ENCODE data around the gene APBA3. TPM values are rescaled to one million over a fixed set of nuclear protein-coding genes. Genes with fewer than 3 reads are reported as not detected.
"Not testable (repeated sequence)": the region's sequence is repeated elsewhere in the genome, so short reads cannot be mapped to it uniquely, and the experiment has no call there.

APBA3 gene
- total and polyA plus RNA-seq, 12 donors = 2.6 to 43.8 (median 22.3) TPM

DNA sequence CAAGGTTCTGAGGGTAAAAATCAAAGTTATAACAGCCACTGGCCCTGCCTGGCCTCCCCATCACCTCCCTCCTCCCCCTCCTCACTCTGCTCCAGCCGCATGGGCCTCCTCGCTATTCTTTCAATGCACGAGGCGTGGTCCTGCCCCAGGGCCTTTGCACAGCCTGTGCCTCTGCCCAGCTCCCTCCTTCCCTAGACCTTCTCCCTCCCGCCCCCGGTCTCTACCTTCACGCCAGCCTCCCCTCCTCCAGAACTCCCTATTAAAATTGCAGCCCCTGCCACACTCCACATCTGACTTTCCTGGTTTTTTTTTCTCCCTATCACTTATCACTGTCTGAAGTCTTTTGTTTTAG is 7.2 kb upstream of the APBA3 start:
- peaks cover 0 to under 1% of the 10 kb centered on the region in 2 donors for H3K4me1 ChIP-seq (replicated peaks in 1 of 2)
- H3K27ac ChIP-seq = no peak overlapping the region
- TF ChIP-seq, protein P1, sequence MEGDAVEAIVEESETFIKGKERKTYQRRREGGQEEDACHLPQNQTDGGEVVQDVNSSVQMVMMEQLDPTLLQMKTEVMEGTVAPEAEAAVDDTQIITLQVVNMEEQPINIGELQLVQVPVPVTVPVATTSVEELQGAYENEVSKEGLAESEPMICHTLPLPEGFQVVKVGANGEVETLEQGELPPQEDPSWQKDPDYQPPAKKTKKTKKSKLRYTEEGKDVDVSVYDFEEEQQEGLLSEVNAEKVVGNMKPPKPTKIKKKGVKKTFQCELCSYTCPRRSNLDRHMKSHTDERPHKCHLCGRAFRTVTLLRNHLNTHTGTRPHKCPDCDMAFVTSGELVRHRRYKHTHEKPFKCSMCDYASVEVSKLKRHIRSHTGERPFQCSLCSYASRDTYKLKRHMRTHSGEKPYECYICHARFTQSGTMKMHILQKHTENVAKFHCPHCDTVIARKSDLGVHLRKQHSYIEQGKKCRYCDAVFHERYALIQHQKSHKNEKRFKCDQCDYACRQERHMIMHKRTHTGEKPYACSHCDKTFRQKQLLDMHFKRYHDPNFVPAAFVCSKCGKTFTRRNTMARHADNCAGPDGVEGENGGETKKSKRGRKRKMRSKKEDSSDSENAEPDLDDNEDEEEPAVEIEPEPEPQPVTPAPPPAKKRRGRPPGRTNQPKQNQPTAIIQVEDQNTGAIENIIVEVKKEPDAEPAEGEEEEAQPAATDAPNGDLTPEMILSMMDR (IDR thresholded peaks at IDR 0.05) = no peak
- no peak for TF ChIP-seq POLR2A (IDR thresholded peaks at IDR 0.05)
- intact Hi-C loops (cut with DNase I) = no loop called here
- WGBS, 4 donors = 89 to 95% (median 91%) methylated on average over 7 of the region's 7 CpGs
- DNase-seq = no peak
- H3K4me3 ChIP-seq = no peak overlapping the region
- peaks cover 0 to 29% of the 10 kb centered on the region in 2 donors for H3K36me3 ChIP-seq (replicated peaks in 1 of 2)
- no peaks in the 10 kb centered on the region for H3K27me3 ChIP-seq
- no peaks in the 10 kb centered on the region for H3K9me3 ChIP-seq (replicated peaks in 1 of 3)

DNA sequence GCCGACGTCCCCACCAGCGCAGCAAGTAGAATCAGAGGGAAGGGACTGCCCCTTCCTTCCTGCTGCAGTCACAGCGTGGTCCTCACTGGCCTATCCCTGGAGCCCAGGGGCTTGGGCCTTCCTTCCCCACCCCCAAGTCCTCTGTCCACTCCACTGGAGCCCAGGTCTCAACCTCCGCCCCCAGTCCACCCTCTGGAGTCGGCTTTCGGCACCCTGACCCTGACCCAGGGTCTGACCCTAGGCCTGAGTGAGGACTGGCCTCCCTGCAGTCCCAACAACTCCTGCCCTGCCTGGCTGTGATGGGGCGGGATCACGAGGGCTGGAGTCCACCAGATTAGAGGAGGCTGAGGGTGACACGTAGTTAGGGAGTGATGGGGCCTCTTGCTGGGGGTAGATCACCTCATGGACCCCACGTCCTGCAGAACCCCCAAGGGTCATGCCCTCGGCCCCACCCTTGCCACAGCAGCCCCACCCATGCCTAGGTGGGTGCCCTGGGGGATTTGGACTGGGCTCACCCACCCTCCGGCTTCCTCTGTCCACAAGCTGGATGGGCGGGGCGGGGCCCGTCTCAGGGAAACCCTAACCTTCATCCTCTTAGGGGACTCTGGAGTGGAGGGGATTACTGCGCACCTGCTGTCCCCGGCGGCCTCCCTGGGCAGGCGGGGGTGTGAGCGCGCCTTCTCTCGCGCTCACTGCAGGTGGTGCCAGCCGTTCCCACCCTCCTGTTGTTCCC is 6.7 kb upstream of the APBA3 start:
- intact Hi-C loops (cut with DNase I) = no loop called here
- no peaks in the 10 kb centered on the region for H3K27me3 ChIP-seq
- TF ChIP-seq, protein P1 (IDR thresholded peaks at IDR 0.05) = no peak
- no peak for TF ChIP-seq POLR2A (IDR thresholded peaks at IDR 0.05)
- no peak overlapping the region for H3K27ac ChIP-seq
- H3K4me3 ChIP-seq = no peak overlapping the region
- no peaks in the 10 kb centered on the region for H3K9me3 ChIP-seq (replicated peaks in 1 of 3)
- peaks cover 0 to 29% of the 10 kb centered on the region in 2 donors for H3K36me3 ChIP-seq (replicated peaks in 1 of 2)
- peaks cover 5 to 6% of the 10 kb centered on the region in 2 donors for H3K4me1 ChIP-seq (replicated peaks in 1 of 2)
- WGBS, 4 donors = 68 to 94% (median 88%) methylated on average over 7 to 25 of the region's 25 CpGs
- no peak for DNase-seq

DNA sequence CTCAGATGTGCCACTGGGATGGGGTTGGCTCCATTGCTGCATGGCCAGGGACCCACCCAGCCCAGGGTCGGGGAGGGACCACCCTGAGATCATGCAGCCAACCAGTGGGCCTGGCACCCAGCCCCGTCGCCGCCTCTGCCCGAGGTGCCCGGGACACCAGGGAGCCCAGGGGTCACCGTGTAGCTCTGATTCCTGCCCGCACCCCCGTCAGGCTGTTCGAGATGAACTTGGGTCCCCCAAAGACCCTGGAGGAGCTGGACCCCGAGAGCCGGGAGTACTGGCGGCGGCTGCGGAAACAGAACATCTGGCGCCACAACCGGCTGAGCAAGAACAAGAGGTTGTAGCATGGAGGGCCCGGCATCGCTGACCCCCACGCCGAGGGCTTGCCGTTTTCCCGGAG is 5.6 kb upstream of the APBA3 start:
- Histone ChIP-seq H3K27me3 (no peaks in the 10 kb centered on the region), H3K4me3 (no peak overlapping the region), H3K36me3 (replicated peaks in 1 of 2) (peaks cover 0 to 29% of the 10 kb centered on the region in 2 donors), H3K4me1 (replicated peaks in 1 of 2) (peaks cover 7 to 11% of the 10 kb centered on the region in 2 donors), H3K27ac (no peak overlapping the region), H3K9me3 (replicated peaks in 1 of 3) (no peaks in the 10 kb centered on the region)
- WGBS, 4 donors = 91 to 96% (median 93%) methylated on average over 16 to 23 of the region's 23 CpGs
- intact Hi-C loops (cut with DNase I) = no loop called here
- TF ChIP-seq, protein P1 (IDR thresholded peaks at IDR 0.05) = no peak
- no peak for TF ChIP-seq POLR2A (IDR thresholded peaks at IDR 0.05)
- no peak for DNase-seq

DNA sequence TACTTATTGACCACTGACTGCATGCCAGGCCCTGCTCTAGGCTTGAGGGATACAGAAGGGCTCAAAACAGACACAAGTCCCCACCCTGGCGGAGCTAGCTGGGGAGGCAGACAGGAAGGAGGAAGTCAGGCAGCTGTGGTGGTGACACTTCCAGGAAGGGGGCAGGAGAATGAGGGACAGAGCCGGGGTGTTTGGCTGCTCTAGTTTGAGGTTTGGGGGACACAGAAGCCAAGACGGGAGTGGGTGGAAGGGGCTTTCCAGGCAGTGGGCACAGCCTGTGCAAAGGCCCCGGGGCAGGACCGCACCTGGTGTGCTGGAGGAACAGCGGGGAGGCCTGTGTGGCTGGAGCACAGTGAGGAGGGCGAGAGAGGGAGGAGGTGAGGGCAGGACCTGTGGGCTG is 5.0 kb upstream of the APBA3 start:
- TF ChIP-seq POLR2A (IDR thresholded peaks at IDR 0.05) = no peak
- TF ChIP-seq, protein P1 (IDR thresholded peaks at IDR 0.05) = no peak
- no peaks in the 10 kb centered on the region for H3K27me3 ChIP-seq
- H3K9me3 ChIP-seq (replicated peaks in 1 of 3) = no peaks in the 10 kb centered on the region
- H3K4me1 ChIP-seq (replicated peaks in 1 of 2) = peaks cover 7 to 16% of the 10 kb centered on the region in 2 donors
- 79 to 93% (median 87%) methylated on average over 7 of the region's 7 CpGs for WGBS, 4 donors
- DNase-seq = no peak
- peaks cover 0 to 29% of the 10 kb centered on the region in 2 donors for H3K36me3 ChIP-seq (replicated peaks in 1 of 2)
- H3K27ac ChIP-seq = no peak overlapping the region
- intact Hi-C loops (cut with DNase I) = no loop called here
- no peak overlapping the region for H3K4me3 ChIP-seq

DNA sequence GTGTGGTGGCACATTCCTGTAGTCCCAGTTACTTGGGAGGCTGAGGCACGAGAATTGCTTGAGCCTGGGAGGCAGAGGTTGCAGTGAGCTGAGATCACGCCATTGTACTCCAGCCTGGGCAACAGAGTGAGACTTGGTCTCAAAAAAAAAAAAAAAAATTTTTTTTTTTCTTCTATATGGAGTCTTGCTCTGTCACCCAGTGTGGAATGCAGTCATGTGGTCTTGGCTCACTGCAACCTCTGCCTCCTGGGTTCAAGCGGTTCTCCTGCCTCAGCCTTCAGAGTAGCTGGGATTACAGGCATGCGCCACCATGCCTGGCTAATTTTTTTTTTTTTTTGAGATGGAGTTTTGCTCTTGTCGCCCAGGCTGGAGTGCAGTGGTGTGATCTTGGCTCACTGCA is 4.3 kb upstream of the APBA3 start:
- H3K9me3 ChIP-seq (replicated peaks in 1 of 3); H3K27me3 ChIP-seq; H3K4me3 ChIP-seq; H3K27ac ChIP-seq; intact Hi-C loops (cut with DNase I); DNase-seq: not testable (repeated sequence)
- peaks cover 10 to 20% of the 10 kb centered on the region in 2 donors for H3K4me1 ChIP-seq (replicated peaks in 1 of 2)
- WGBS, 4 donors = 91 to 99% (median 95%) methylated on average over 5 of the region's 5 CpGs
- H3K36me3 ChIP-seq (replicated peaks in 1 of 2) = peaks cover 0 to 29% of the 10 kb centered on the region in 2 donors

All from adrenal gland (tissue), 12 donors.